BLaER1 treated with 17β-estradiol and CSF1 and Interleukin-3, amounts not matched to agents 10 nM and 100 nM (cell line): ENCODE measurements around the gene NEK2.
"Not testable (repeated sequence)": the region's sequence is repeated elsewhere in the genome, so short reads cannot be mapped to it uniquely, and the experiment has no call there.

Experiments
- H3K27ac ChIP-seq, 11 experiments: shearing (Covaris generic); formaldehyde crosslinking; 2 replicates each; pipeline ENCODE4 v1.8.1; 2022
- H3K27me3 ChIP-seq, 11 experiments: shearing (Covaris generic); formaldehyde crosslinking; 2 replicates each; pipeline ENCODE4 v1.8.1; 2022
- H3K36me3 ChIP-seq, 11 experiments: shearing (Covaris generic); formaldehyde crosslinking; 2 replicates each; pipeline ENCODE4 v1.8.1; 2022
- H3K4me1 ChIP-seq, 10 experiments: shearing (Covaris generic); formaldehyde crosslinking; 2 replicates each; pipeline ENCODE4 v1.8.1; 2022
- H3K4me2 ChIP-seq, 11 experiments: shearing (Covaris generic); formaldehyde crosslinking; 2 replicates each; pipeline ENCODE4 v1.8.1; 2022
- H3K4me3 ChIP-seq, 10 experiments: shearing (Covaris generic); formaldehyde crosslinking; 2 replicates each; pipeline ENCODE4 v1.8.1; 2022
- H3K9ac ChIP-seq, 11 experiments: shearing (Covaris generic); formaldehyde crosslinking; 2 replicates each; pipeline ENCODE4 v1.8.1; 2022
- H3K9me3 ChIP-seq, 11 experiments: shearing (Covaris generic); formaldehyde crosslinking; replicated peaks in 1 of 11; 2 replicates each; pipeline ENCODE4 v1.8.1; 2022
- H4K20me1 ChIP-seq, 11 experiments: shearing (Covaris generic); formaldehyde crosslinking; 2 replicates each; pipeline ENCODE4 v1.8.1; 2022
- Cebpa-rat ChIP-seq, 11 experiments: shearing (Covaris generic); IDR thresholded peaks; 2 replicates each; pipeline ENCODE4 v1.8.1; 2022

Gene NEK2

GRCh38 chr1:211639475-211640300 lies 35.7 kb downstream of the NEK2 start:
- H3K9me3 ChIP-seq, result no peaks in the 10 kb centered on the region
- H3K27ac ChIP-seq, result no peak overlapping the region
- no peak overlapping the region for H3K4me2 ChIP-seq
- H3K27me3 ChIP-seq, result peaks cover 0 to 9% (median 4%) of the 10 kb centered on the region in 11 experiments; a peak in 10 of 22 replicates
- peaks cover 7 to 16% (median 15%) of the 10 kb centered on the region in 10 experiments; a peak in 19 of 20 replicates for H3K4me1 ChIP-seq
- no peak overlapping the region for H3K4me3 ChIP-seq
- no peaks in the 10 kb centered on the region for H4K20me1 ChIP-seq
- H3K36me3 ChIP-seq, result no peaks in the 10 kb centered on the region
- H3K9ac ChIP-seq, result no peak overlapping the region
- TF ChIP-seq Cebpa-rat (IDR thresholded peaks at IDR 0.05), result no peak

DNA sequence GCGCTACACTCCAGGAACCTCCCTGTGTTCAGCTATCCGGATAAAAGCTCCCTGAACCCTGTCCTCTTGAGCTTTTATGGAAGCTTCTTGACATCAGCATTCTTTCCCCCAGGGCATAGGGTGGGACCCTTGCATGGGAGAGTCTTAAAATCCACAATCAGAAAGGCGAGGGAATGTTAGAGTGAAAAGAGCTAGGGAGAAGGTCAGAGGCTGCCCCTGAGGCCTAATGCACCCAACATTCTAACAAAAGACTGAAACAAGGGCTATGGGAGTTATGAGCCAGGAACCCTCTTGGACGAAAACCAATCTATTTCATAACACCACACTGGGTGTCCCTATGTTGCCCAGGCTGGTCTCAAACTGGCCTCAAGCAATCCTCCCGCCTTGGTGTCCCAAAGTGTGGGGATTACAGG lies 36.7 kb downstream of the NEK2 start:
- no peak for TF ChIP-seq Cebpa-rat (IDR thresholded peaks at IDR 0.05)
- H3K36me3 ChIP-seq, result no peaks in the 10 kb centered on the region
- H4K20me1 ChIP-seq, result peaks cover 0 to 4% (median 0%) of the 10 kb centered on the region in 11 experiments; a peak in 3 of 22 replicates
- no peak overlapping the region for H3K9ac ChIP-seq
- H3K4me3 ChIP-seq, result no peak overlapping the region
- peaks cover 6 to 19% (median 14%) of the 10 kb centered on the region in 11 experiments; a peak in 18 of 22 replicates for H3K27me3 ChIP-seq
- no peaks in the 10 kb centered on the region for H3K9me3 ChIP-seq
- H3K4me2 ChIP-seq, result no peak overlapping the region
- H3K27ac ChIP-seq, result no peak overlapping the region
- peaks cover 8 to 16% (median 15%) of the 10 kb centered on the region in 10 experiments for H3K4me1 ChIP-seq

DNA sequence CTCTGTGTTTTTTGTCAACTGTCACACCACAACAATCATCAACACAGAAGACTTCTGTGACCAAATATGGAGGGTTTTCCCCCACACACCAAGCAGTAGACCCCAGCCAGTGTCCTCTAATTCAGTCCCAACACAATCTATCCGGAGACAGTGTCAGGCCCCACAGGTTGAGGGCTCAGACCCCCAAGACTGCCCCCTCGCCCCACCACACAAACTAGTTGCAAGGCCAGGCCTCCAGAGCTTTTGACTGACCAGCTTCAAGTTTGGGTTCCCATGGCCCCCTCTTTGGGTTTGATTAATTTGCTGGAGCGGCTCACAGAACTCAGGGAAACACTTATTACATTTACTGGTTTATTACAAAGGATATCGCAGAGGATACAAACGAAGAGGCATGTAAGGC lies 37.2 kb downstream of the NEK2 start:
- H3K4me3 ChIP-seq, result no peak overlapping the region
- H3K27me3 ChIP-seq, result peaks cover 7 to 23% (median 18%) of the 10 kb centered on the region in 11 experiments; a peak in 18 of 22 replicates
- H3K9me3 ChIP-seq, result no peaks in the 10 kb centered on the region
- H3K27ac ChIP-seq, result no peak overlapping the region
- TF ChIP-seq Cebpa-rat (IDR thresholded peaks at IDR 0.05), result no peak
- peaks cover 0 to 7% (median 0%) of the 10 kb centered on the region in 11 experiments; a peak in 4 of 22 replicates for H4K20me1 ChIP-seq
- peaks cover 8 to 16% (median 15%) of the 10 kb centered on the region in 10 experiments for H3K4me1 ChIP-seq
- no peaks in the 10 kb centered on the region for H3K36me3 ChIP-seq
- no peak overlapping the region for H3K4me2 ChIP-seq
- no peak overlapping the region for H3K9ac ChIP-seq

- H3K4me3 ChIP-seq, result no peak overlapping the region
- peaks cover 0 to 19% (median 8%) of the 10 kb centered on the region in 11 experiments; a peak in 8 of 22 replicates for H4K20me1 ChIP-seq
- H3K27ac ChIP-seq, result no peak overlapping the region
- H3K9me3 ChIP-seq, result no peaks in the 10 kb centered on the region
- peaks cover 10 to 32% (median 29%) of the 10 kb centered on the region in 11 experiments; a peak in 19 of 22 replicates for H3K27me3 ChIP-seq
- H3K9ac ChIP-seq, result no peak overlapping the region
- no peak for TF ChIP-seq Cebpa-rat (IDR thresholded peaks at IDR 0.05)
- H3K4me1 ChIP-seq, result peaks cover 16 to 21% (median 20%) of the 10 kb centered on the region in 10 experiments
- H3K4me2 ChIP-seq, result no peak overlapping the region
- no peaks in the 10 kb centered on the region for H3K36me3 ChIP-seq
Measured at GRCh38 chr1:211637066-211637465, 38.4 kb downstream of the NEK2 start.

DNA sequence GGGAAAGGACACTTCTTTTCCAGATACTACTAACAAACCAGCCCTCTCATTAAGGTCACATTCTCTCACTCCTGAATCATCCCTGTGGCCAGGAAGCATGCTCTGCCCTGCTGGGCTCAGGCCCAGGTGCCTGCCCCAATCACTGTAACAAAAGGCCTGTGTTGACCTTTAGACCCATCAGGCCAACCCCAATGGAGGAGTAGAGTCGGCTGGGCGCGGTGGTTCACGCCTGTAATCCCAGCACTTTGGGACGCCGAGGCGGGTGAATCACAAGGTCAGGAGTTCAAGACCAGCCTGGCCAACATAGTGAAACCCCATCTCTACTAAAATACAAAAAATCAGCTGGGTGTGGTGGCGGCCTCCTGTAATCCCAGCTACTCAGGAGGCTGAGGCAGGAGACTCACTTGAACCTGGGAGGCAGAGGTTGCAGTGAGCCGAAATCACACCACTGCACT lies 38.8 kb downstream of the NEK2 start:
- H3K4me3 ChIP-seq, H3K4me2 ChIP-seq, H3K9me3 ChIP-seq, H3K36me3 ChIP-seq, H3K9ac ChIP-seq, H3K27ac ChIP-seq: not testable (repeated sequence)
- peaks cover 10 to 36% (median 33%) of the 10 kb centered on the region in 11 experiments; a peak in 20 of 22 replicates for H3K27me3 ChIP-seq
- peaks cover 19 to 24% (median 22%) of the 10 kb centered on the region in 10 experiments for H3K4me1 ChIP-seq
- peaks cover 0 to 20% (median 8%) of the 10 kb centered on the region in 11 experiments; a peak in 8 of 22 replicates for H4K20me1 ChIP-seq

DNA sequence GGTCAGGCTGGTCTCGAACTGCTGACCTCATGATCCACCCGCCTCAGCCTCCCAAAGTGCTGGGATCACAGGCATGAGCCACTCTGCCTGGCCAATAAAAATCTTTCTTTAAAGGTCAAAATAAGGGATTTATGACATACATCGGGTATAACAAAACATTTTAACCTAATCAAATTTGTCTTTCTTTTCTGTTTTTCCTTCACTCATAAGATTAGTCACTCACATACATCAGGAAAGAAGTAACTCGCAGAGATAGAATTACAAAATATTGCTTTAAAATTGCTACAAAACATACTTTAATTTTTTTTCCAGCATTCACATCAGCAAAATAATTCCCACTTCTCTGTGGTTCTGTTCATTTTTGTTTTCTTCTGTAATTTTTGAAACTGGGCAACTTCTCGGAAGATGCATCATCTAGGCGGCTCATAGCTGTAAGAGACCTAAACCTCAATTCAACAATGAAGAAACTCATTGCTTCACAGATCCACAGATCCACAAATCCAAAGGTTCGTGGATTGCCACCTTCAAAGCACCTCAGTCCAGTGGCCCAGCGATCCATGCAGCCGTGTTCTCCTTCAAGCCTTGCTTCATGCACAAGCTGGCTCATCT lies 39.7 kb downstream of the NEK2 start:
- Histone ChIP-seq H3K27me3 (peaks cover 18 to 45% (median 42%) of the 10 kb centered on the region in 11 experiments; a peak in 21 of 22 replicates), H3K4me1 (peaks cover 19 to 24% (median 22%) of the 10 kb centered on the region in 10 experiments), H3K36me3 (no peaks in the 10 kb centered on the region), H3K4me3 (no peak overlapping the region), H3K4me2 (no peak overlapping the region), H3K27ac (no peak overlapping the region), H4K20me1 (peaks cover 0 to 20% (median 8%) of the 10 kb centered on the region in 11 experiments; a peak in 8 of 22 replicates), H3K9me3 (no peaks in the 10 kb centered on the region), H3K9ac (no peak overlapping the region)
- TF ChIP-seq Cebpa-rat (IDR thresholded peaks at IDR 0.05), result no peak

DNA sequence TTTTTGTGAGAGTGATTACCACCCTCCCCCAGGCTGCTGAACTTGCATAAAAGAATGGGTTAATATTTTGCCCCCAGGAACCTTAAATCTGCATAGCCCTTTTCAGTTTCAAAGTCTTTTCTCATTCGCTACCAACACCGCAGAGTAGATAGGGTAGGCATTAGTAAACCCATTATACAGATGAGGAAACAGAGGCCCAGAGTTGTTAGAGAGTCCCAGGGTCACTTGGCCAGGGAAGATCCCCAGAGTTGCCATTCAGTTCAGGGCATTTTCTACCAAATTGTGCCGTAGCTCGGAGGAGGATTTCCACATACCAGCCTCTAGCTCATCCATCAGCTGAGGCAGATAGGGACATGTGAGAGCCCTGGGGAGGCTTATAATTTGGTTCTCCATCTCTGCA lies 40.5 kb downstream of the NEK2 start:
- H3K4me1 ChIP-seq, result peaks cover 19 to 24% (median 22%) of the 10 kb centered on the region in 10 experiments
- H3K27ac ChIP-seq, result no peak overlapping the region
- H4K20me1 ChIP-seq, result peaks cover 0 to 20% (median 12%) of the 10 kb centered on the region in 11 experiments; a peak in 8 of 22 replicates
- H3K36me3 ChIP-seq, result no peaks in the 10 kb centered on the region
- H3K4me2 ChIP-seq, result no peak overlapping the region
- H3K27me3 ChIP-seq, result peaks cover 23 to 53% (median 49%) of the 10 kb centered on the region in 11 experiments; a peak in 21 of 22 replicates
- no peak overlapping the region for H3K4me3 ChIP-seq
- TF ChIP-seq Cebpa-rat (IDR thresholded peaks at IDR 0.05), result no peak
- no peak overlapping the region for H3K9ac ChIP-seq
- no peaks in the 10 kb centered on the region for H3K9me3 ChIP-seq

DNA sequence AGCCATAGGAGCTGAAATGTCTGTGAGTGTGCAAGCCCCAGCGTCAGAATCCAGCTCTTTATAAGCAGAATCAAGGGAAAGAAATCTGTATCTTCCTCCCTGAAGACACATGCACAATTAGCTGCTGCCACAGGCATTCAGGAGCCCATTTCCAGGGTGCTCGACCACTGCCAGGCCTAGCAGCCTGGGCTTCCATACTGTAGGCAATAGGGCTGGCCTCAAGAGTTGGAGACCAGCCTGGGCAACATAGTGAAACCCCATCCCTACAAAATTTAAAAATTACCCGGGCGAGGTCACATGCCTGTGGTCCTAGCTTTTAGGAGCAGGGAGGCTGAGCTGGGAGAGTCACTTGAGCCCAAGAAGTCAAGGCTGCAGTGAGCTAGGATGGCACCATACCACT lies 41.0 kb downstream of the NEK2 start:
- Histone ChIP-seq H3K4me2 (peak overlapping the region in 1 of 11 experiments; percentile 75; a peak in 1 of 22 replicates), H3K4me1 (peaks cover 19 to 24% (median 22%) of the 10 kb centered on the region in 10 experiments), H3K4me3 (no peak overlapping the region), H4K20me1 (peaks cover 0 to 20% (median 12%) of the 10 kb centered on the region in 11 experiments; a peak in 8 of 22 replicates), H3K9me3 (no peaks in the 10 kb centered on the region), H3K27me3 (peaks cover 23 to 56% (median 49%) of the 10 kb centered on the region in 11 experiments; a peak in 21 of 22 replicates), H3K27ac (no peak overlapping the region), H3K9ac (no peak overlapping the region), H3K36me3 (no peaks in the 10 kb centered on the region)
- TF ChIP-seq Cebpa-rat (IDR thresholded peaks at IDR 0.05), result no peak

DNA sequence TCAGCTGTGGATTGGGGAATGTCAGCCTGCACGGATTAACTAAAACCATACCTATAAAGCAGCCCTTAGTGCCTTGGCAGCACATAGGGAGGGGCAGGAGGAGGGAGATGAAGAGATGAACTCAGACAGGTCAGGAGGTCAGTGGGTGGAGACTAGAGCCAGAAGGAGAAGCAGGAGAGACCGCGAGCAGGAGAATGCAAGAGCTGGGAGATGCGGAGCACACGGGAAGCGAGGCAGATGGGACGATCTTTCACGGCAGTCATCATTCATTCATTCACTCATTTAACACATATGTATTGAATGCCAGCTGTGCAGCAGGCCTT lies 41.9 kb downstream of the NEK2 start:
- Histone ChIP-seq H3K4me2 (peak overlapping the region; percentile 60 to 91 (median 75)), H3K4me1 (peaks cover 19 to 24% (median 22%) of the 10 kb centered on the region in 10 experiments), H3K27me3 (peaks cover 23 to 63% (median 50%) of the 10 kb centered on the region in 11 experiments; a peak in 21 of 22 replicates), H3K27ac (peak overlapping the region in 1 of 11 experiments; percentile 14; a peak in 1 of 22 replicates), H3K9me3 (no peaks in the 10 kb centered on the region), H3K36me3 (no peaks in the 10 kb centered on the region), H4K20me1 (peaks cover 0 to 20% (median 12%) of the 10 kb centered on the region in 11 experiments; a peak in 8 of 22 replicates), H3K4me3 (no peak overlapping the region), H3K9ac (peak overlapping the region in 2 of 11 experiments; percentile 25 to 39; a peak in 2 of 22 replicates)
- TF ChIP-seq Cebpa-rat (IDR thresholded peaks at IDR 0.05), result no peak
